Measurements from ENCODE around the gene ULK1. TPM values are rescaled to one million over a fixed set of nuclear protein-coding genes. Genes with fewer than 3 reads are reported as not detected.
A peak's percentile ranks its signal among the peaks of the same experiment; 100 is the strongest.

The ULK1 gene
- total RNA-seq, 1 experiment from 2014 or later: 72.1 TPM

DNA sequence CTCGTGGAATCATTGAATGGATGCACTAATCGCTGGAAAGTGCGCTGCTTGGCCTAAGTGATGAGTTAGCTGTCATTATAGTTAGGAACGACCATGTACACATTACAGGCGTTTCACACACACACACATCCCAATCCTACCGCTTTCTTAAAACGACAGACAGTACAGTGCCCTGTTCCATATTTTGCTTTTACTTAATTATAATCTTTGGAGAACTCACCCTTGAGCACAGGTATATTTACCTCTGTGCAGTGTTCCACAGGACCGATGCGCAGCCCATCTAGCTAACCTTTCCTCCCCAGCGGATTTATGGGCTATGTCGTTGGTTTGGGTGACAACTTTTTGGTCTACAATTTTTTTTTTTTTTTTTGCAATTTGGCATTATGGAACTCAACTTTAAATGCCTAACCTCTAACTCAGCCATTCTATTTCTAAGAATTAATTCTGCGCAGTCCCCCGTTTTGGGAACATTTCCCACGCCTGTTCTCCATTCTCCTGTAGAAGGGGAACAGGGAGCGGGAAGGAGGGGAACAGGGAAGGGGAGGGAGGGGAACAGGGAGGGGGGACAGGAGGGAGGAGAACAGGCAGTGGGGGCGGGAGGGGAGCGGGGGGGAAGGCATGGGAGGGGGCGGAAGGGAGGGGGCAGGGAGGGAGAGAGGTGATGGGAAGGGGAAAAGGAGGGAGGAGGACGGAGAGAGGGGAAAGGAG, 663 bp upstream of the ULK1 start:
- Histone ChIP-seq H3K27ac (ENCODE audit: low read length) (peak overlapping the region; percentile 2; the same call in 1 of the 2 replicates), H3K9me3 (ENCODE audit: control insufficient read depth, insufficient read depth, low read depth, low read length) (no peaks in the 10 kb centered on the region), H3K27me3 (ENCODE audit: control insufficient read depth, insufficient read depth, low read length) (no peaks in the 10 kb centered on the region), H3K36me3 (ENCODE audit: control insufficient read depth, insufficient read depth, low read length) (no peaks in the 10 kb centered on the region), H3K4me3 (ENCODE audit: low read depth in 2 of 2, low read length in 2 of 2) (peak overlapping the region in 1 of 2 experiments; percentile 25; a peak in 2 of 4 replicates), H3K4me1 (ENCODE audit: control insufficient read depth, insufficient read depth, low read length) (0 out of 2 replicates have a peak, but pooled peaks cover 4% of the 10 kb centered on the region)
- DNase-seq (ENCODE audit: low read depth, low spot score): no peak
- in situ Hi-C loops (cut with HindIII; ENCODE audit: low pct_unique_long_range_greater_than_20kb, low sequenced_read_pairs): no loop called here
- intact Hi-C loops (cut with micrococcal nuclease; ENCODE audit: unreplicated experiment): no loop called here
- ATAC-seq: peak; percentile 1
- no peak for TF ChIP-seq CTCF (IDR thresholded peaks at IDR 0.05)
- TF ChIP-seq POLR2AphosphoS5 (IDR thresholded peaks at IDR 0.05; ENCODE audit: low read depth, low read length): no peak
- no TSS peak for BruUV-seq (replicated peaks)
- ChIA-PET CTCF (no interaction called here), POLR2A (no interaction called here)

DNA sequence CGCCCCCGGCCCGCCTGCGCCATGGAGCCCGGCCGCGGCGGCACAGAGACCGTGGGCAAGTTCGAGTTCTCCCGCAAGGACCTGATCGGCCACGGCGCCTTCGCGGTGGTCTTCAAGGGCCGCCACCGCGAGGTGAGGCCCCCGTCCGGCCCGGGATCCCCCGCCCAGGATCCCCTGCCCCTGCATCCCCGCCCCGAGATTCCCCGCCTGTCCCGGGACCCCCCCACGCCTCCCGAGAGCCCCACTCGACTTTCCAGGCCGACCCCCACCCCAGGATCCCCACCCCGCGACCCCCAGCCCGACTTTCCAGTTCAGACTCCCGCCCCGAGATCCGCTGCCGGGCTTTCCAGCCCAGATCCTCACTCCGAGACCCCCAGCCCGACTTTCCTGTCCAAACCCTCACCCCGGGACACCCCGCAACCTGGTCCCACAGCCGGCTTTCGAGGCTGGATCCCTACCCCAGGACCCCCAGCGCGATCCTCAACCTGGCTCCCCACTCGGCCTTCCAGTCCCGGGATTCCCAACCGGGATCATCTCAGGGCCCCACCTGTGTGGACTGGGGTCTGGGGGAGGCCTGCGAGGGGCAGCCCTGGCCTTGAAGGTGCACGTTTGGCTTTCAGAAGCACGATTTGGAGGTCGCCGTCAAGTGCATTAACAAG, 688 bp downstream of the ULK1 start:
- CTCF ChIA-PET: no interaction called here
- no peak for TF ChIP-seq SIN3A (IDR thresholded peaks at IDR 0.05; ENCODE audit: borderline replicate concordance, insufficient read depth, low read depth, low read length)
- TF ChIP-seq POLR2AphosphoS5 (IDR thresholded peaks at IDR 0.05; ENCODE audit: low read depth, low read length): no peak
- TF ChIP-seq CTCF (IDR thresholded peaks at IDR 0.05): no peak
- no peak for TF ChIP-seq TCF7L2 (IDR thresholded peaks at IDR 0.05; ENCODE audit: low read depth, low read length)
- TF ChIP-seq REST (IDR thresholded peaks at IDR 0.05; ENCODE audit: insufficient read depth in 1 of 2, low read depth in 2 of 2, low read length in 1 of 2): no peak
- H3K36me3 ChIP-seq (ENCODE audit: control insufficient read depth, insufficient read depth, low read length): no peaks in the 10 kb centered on the region
- in situ Hi-C loops (cut with HindIII; ENCODE audit: low pct_unique_long_range_greater_than_20kb, low sequenced_read_pairs): no loop called here
- DNase-seq (ENCODE audit: low read depth, low spot score) (no peak), ATAC-seq (no peak; the same call in 1 of the 2 replicates)
- H3K9me3 ChIP-seq (ENCODE audit: control insufficient read depth, insufficient read depth, low read depth, low read length): no peaks in the 10 kb centered on the region
- POLR2A ChIA-PET: no interaction called here
- no peaks in the 10 kb centered on the region for H3K27me3 ChIP-seq (ENCODE audit: control insufficient read depth, insufficient read depth, low read length)
- intact Hi-C loops (cut with micrococcal nuclease; ENCODE audit: unreplicated experiment): no loop called here
- H3K4me1 ChIP-seq (ENCODE audit: control insufficient read depth, insufficient read depth, low read length): 0 out of 2 replicates have a peak, but pooled peaks cover 4% of the 10 kb centered on the region
- H3K27ac ChIP-seq (ENCODE audit: low read length): peak overlapping the region; percentile 73
- BruUV-seq (replicated peaks): no TSS peak
- peak overlapping the region; percentile 70 to 82 for H3K4me3 ChIP-seq (ENCODE audit: low read depth in 2 of 2, low read length in 2 of 2)

Data from Panc1 (cell line).